Measurements from ENCODE around the gene ARHGAP26.

ARHGAP26 gene

GRCh38 chr5:143179126-143179740, 409.1 kb downstream of the ARHGAP26 start:
- no peak for DNase-seq
- intact Hi-C loops (cut with DNase I) = no loop called here

GRCh38 chr5:143180751-143181150, 410.6 kb downstream of the ARHGAP26 start:
- no peak for DNase-seq
- intact Hi-C loops (cut with DNase I) = no loop called here

- intact Hi-C loops (cut with DNase I) = no loop called here
- DNase-seq = no peak
Measured at GRCh38 chr5:143181173-143181572, 411.0 kb downstream of the ARHGAP26 start.

- intact Hi-C loops (cut with DNase I) = no loop called here
- no peak for DNase-seq
Measured at GRCh38 chr5:143182106-143182505, 411.9 kb downstream of the ARHGAP26 start.

- intact Hi-C loops (cut with DNase I) = no loop called here
- peak in 2 of 42 donors; percentile 8 to 32 for DNase-seq
Measured at GRCh38 chr5:143182901-143183820, 413.0 kb downstream of the ARHGAP26 start.

- intact Hi-C loops (cut with DNase I) = no loop called here
- DNase-seq = no peak
Measured at GRCh38 chr5:143183989-143184388, 413.8 kb downstream of the ARHGAP26 start.

GRCh38 chr5:143186623-143187022, 416.4 kb downstream of the ARHGAP26 start:
- intact Hi-C loops (cut with DNase I) = no loop called here
- DNase-seq = no peak

GRCh38 chr5:143187495-143187894, 417.3 kb downstream of the ARHGAP26 start:
- intact Hi-C loops (cut with DNase I) = no loop called here
- no peak for DNase-seq

- no peak for DNase-seq
- intact Hi-C loops (cut with DNase I) = no loop called here
Measured at GRCh38 chr5:143188083-143188482, 417.9 kb downstream of the ARHGAP26 start.

GRCh38 chr5:143188692-143189091, 418.5 kb downstream of the ARHGAP26 start:
- DNase-seq = no peak
- intact Hi-C loops (cut with DNase I) = no loop called here

GRCh38 chr5:143190260-143190810, 420.2 kb downstream of the ARHGAP26 start:
- intact Hi-C loops (cut with DNase I) = no loop called here
- no peak for DNase-seq

- intact Hi-C loops (cut with DNase I) = no loop called here
- DNase-seq = no peak
Measured at GRCh38 chr5:143191720-143192119, 421.5 kb downstream of the ARHGAP26 start.

GRCh38 chr5:143192191-143192900, 422.2 kb downstream of the ARHGAP26 start:
- DNase-seq = no peak
- intact Hi-C loops (cut with DNase I) = no loop called here

GRCh38 chr5:143194206-143194605, 424.0 kb downstream of the ARHGAP26 start:
- no peak for DNase-seq
- intact Hi-C loops (cut with DNase I) = no loop called here

GRCh38 chr5:143194713-143195112, 424.5 kb downstream of the ARHGAP26 start:
- DNase-seq = no peak
- intact Hi-C loops (cut with DNase I) = no loop called here

GRCh38 chr5:143195491-143195890, 425.3 kb downstream of the ARHGAP26 start:
- DNase-seq = no peak

GRCh38 chr5:143196601-143197259, 426.6 kb downstream of the ARHGAP26 start:
- no peak for DNase-seq
- intact Hi-C loops (cut with DNase I) = no loop called here

More at GRCh38 chr5:143195491-143195890, 425.3 kb downstream of the ARHGAP26 start:
- intact Hi-C loops (cut with DNase I) = no loop called here

- DNase-seq = no peak
- intact Hi-C loops (cut with DNase I) = no loop called here
Measured at GRCh38 chr5:143197260-143197656, 427.1 kb downstream of the ARHGAP26 start.

- DNase-seq = no peak
- intact Hi-C loops (cut with DNase I) = no loop called here
Measured at GRCh38 chr5:143198332-143198731, 428.2 kb downstream of the ARHGAP26 start.

Measured in head of caudate nucleus (tissue), 42 donors.